ENCODE data around the gene BLCAP. TPM values are rescaled to one million over a fixed set of nuclear protein-coding genes. Genes with fewer than 3 reads are reported as not detected.
"Not testable (repeated sequence)": the region's sequence is repeated elsewhere in the genome, so short reads cannot be mapped to it uniquely, and the experiment has no call there.

The BLCAP gene
- total and polyA plus RNA-seq, 2 donors (not counting 3 experiments of a cell fraction or from before 2014, with no cell fraction given), result 90.3 to 196 TPM

- no peak for FAIRE-seq
- H3K9me3 ChIP-seq (replicated peaks; ENCODE audit: control insufficient read depth, insufficient read depth, low read length), result no peaks in the 10 kb centered on the region
- no peak overlapping the region for H2AFZ ChIP-seq (ENCODE audit: low read depth, low read length)
- dilution Hi-C loops (cut with MboI; ENCODE audit: extremely low pct_ligation_motif_present, low sequenced_read_pairs), result no loop called here
- peaks cover 0 to 1% of the 10 kb centered on the region in 2 experiments for H3K27me3 ChIP-seq (ENCODE audit: control insufficient read depth in 2 of 2, insufficient read depth in 2 of 2, low read length in 2 of 2)
- no peaks in the 10 kb centered on the region for H3K9me1 ChIP-seq (replicated peaks; ENCODE audit: control insufficient read depth, extremely low read depth, insufficient read depth, low read length)
- no peak overlapping the region for H3K4me2 ChIP-seq (ENCODE audit: insufficient read depth, low read length)
- CTCF ChIA-PET, result no interaction called here
- BruUV-seq (replicated peaks), result no TSS peak
- TF ChIP-seq JUN (IDR thresholded peaks at IDR 0.05; ENCODE audit: borderline replicate concordance, insufficient read depth, insufficient read length, low read depth), result no peak
- TF ChIP-seq EZH2 (IDR thresholded peaks at IDR 0.05; ENCODE audit: borderline replicate concordance, low read depth, low read length, severe bottlenecking), result no peak
- TF ChIP-seq CTCF (IDR thresholded peaks at IDR 0.05; ENCODE audit: extremely low read depth in 1 of 2, insufficient read depth in 1 of 2, low read depth in 1 of 2, low read length in 2 of 2), result no peak
- TF ChIP-seq POLR2A (IDR thresholded peaks at IDR 0.05; ENCODE audit: low read depth, low read length), result no peak
- no peak for TF ChIP-seq FOS (IDR thresholded peaks at IDR 0.05; ENCODE audit: borderline replicate concordance, insufficient read depth, low read length)
- no peak for TF ChIP-seq GATA2 (IDR thresholded peaks at IDR 0.05; ENCODE audit: insufficient read depth, insufficient read length, low read depth, low read length)
- TF ChIP-seq POLR2AphosphoS5 (IDR thresholded peaks at IDR 0.05; ENCODE audit: insufficient read depth, low read depth, low read length), result no peak
- TF ChIP-seq MAX (IDR thresholded peaks at IDR 0.05; ENCODE audit: insufficient read depth, insufficient read length), result no peak
- no peak for TF ChIP-seq MYC (IDR thresholded peaks at IDR 0.05; ENCODE audit: low read depth, low read length)
- no peaks in the 10 kb centered on the region for H3K79me2 ChIP-seq (ENCODE audit: control insufficient read depth, insufficient read depth, low read length)
- intact Hi-C loops (cut with micrococcal nuclease), result no loop called here
- POLR2A ChIA-PET, result interaction anchor here (0.6 kb wide), 1 partner anchor 67 kb away, joined by 3 read pairs; no protein-coding TSS in a partner anchor
- H4K20me1 ChIP-seq (replicated peaks; ENCODE audit: control insufficient read depth, extremely low read depth, insufficient read depth, low read length), result no peaks in the 10 kb centered on the region
- no peak for DNase-seq (ENCODE audit: low read depth, low spot score)
- H3K27ac ChIP-seq (ENCODE audit: insufficient read depth, low read depth, low read length), result no peak overlapping the region
- H3K4me1 ChIP-seq (ENCODE audit: control insufficient read depth, extremely low read depth, insufficient read depth, low read length), result no peaks in the 10 kb centered on the region
- no peaks in the 10 kb centered on the region for H3K36me3 ChIP-seq (ENCODE audit: control insufficient read depth in 2 of 2, extremely low read depth in 1 of 2, insufficient read depth in 2 of 2, low read length in 2 of 2)
- no peak overlapping the region for H3K9ac ChIP-seq (replicated peaks; ENCODE audit: extremely low read depth, insufficient read depth, low read length)
- H3K4me3 ChIP-seq (replicated peaks in 1 of 3; ENCODE audit: insufficient read depth in 1 of 3, low read depth in 1 of 3, low read length in 3 of 3), result no peak overlapping the region
Measured at GRCh38 chr20:37490663-37491350, 36.9 kb downstream of the BLCAP start.

- H3K9me1 ChIP-seq (replicated peaks; ENCODE audit: control insufficient read depth, extremely low read depth, insufficient read depth, low read length); H3K9me3 ChIP-seq (replicated peaks; ENCODE audit: control insufficient read depth, insufficient read depth, low read length); H3K79me2 ChIP-seq (ENCODE audit: control insufficient read depth, insufficient read depth, low read length); H4K20me1 ChIP-seq (replicated peaks; ENCODE audit: control insufficient read depth, extremely low read depth, insufficient read depth, low read length); BruUV-seq (replicated peaks); H3K4me2 ChIP-seq (ENCODE audit: insufficient read depth, low read length); H3K36me3 ChIP-seq (ENCODE audit: control insufficient read depth in 2 of 2, extremely low read depth in 1 of 2, insufficient read depth in 2 of 2, low read length in 2 of 2); H3K4me3 ChIP-seq (replicated peaks in 1 of 3; ENCODE audit: insufficient read depth in 1 of 3, low read depth in 1 of 3, low read length in 3 of 3); POLR2A ChIA-PET; intact Hi-C loops (cut with micrococcal nuclease); H3K4me1 ChIP-seq (ENCODE audit: control insufficient read depth, extremely low read depth, insufficient read depth, low read length); H2AFZ ChIP-seq (ENCODE audit: low read depth, low read length); dilution Hi-C loops (cut with MboI; ENCODE audit: extremely low pct_ligation_motif_present, low sequenced_read_pairs); DNase-seq (ENCODE audit: low read depth, low spot score); H3K27ac ChIP-seq (ENCODE audit: insufficient read depth, low read depth, low read length); H3K9ac ChIP-seq (replicated peaks; ENCODE audit: extremely low read depth, insufficient read depth, low read length); FAIRE-seq: not testable (repeated sequence)
- H3K27me3 ChIP-seq (ENCODE audit: control insufficient read depth in 2 of 2, insufficient read depth in 2 of 2, low read length in 2 of 2), result peaks cover 0 to 12% of the 10 kb centered on the region in 2 experiments
- CTCF ChIA-PET, result interaction anchor here (0.9 kb wide), 1 partner anchor 12 kb away, joined by 3 read pairs; no protein-coding TSS in a partner anchor
Measured at GRCh38 chr20:37486209-37486608, 41.5 kb downstream of the BLCAP start.
